A673 (cell line): ENCODE data around the gene ZBTB33. TPM values are rescaled to one million over a fixed set of nuclear protein-coding genes. Genes with fewer than 3 reads are reported as not detected.

Experiments used
- BruUV-seq: library from RNA; stranded (reverse); fragments of 400-500 nt; replicated peaks from 2 replicates; lab custom pipeline; 2021; lab: Mats Ljungman, UMichigan
- CTCF ChIA-PET: fragments of 300-600 bp; sonication (Branson Sonifier 250); formaldehyde crosslinking; loops from one replicate; lab custom pipeline; 2022; ENCODE audit warnings: antibody characterized with exemption; lab: Charles Lee
- POLR2A ChIA-PET: fragments of 300-600 bp; sonication (Branson Sonifier 250); formaldehyde crosslinking; loops from one replicate; lab custom pipeline; 2022; ENCODE audit warnings: antibody characterized with exemption; ENCODE audit not compliant: low non-redundant PET; lab: Charles Lee
- DNase-seq: peaks from one replicate; pipeline ENCODE4 v3.0.0-alpha.2; 2015; ENCODE audit warnings: low spot score
- H3K27ac ChIP-seq: fragments of 200-600 bp; sonication (generic); 2 replicates; pipeline ENCODE4 v1.5.1; 2016; ENCODE audit warnings: mixed run types, low read depth, mild to moderate bottlenecking, mixed read lengths, antibody characterized with exemption, low read length; ENCODE audit not compliant: poor library complexity, severe bottlenecking
- H3K27me3 ChIP-seq: fragments of 200-600 bp; sonication (generic); replicated peaks from 2 replicates; pipeline ENCODE4 v1.6.1; 2017; ENCODE audit warnings: mixed run types, low read depth, mild to moderate bottlenecking, mixed read lengths, antibody characterized with exemption, low read length; ENCODE audit not compliant: insufficient read depth, poor library complexity
- H3K36me3 ChIP-seq: fragments of 200-600 bp; sonication (generic); 2 replicates; pipeline ENCODE4 v1.6.1; 2016; ENCODE audit warnings: mixed run types, mild to moderate bottlenecking, mixed read lengths, antibody characterized with exemption, low read length; ENCODE audit not compliant: insufficient read depth, poor library complexity, severe bottlenecking
- H3K4me1 ChIP-seq: fragments of 200-600 bp; sonication (generic); 2 replicates; pipeline ENCODE4 v1.6.1; 2017; ENCODE audit warnings: mixed run types, mild to moderate bottlenecking, mixed read lengths, antibody characterized with exemption, low read length; ENCODE audit not compliant: insufficient read depth, poor library complexity, severe bottlenecking
- H3K4me3 ChIP-seq: fragments of 200-600 bp; sonication (generic); 2 replicates; pipeline ENCODE4 v1.5.1; 2016; ENCODE audit warnings: low read depth, mixed run types, mild to moderate bottlenecking, mixed read lengths, low read length; ENCODE audit not compliant: poor library complexity, severe bottlenecking
- H3K9me3 ChIP-seq: fragments of 200-600 bp; sonication (generic); 2 replicates; pipeline ENCODE4 v1.6.1; 2016; ENCODE audit warnings: mixed run types, low read depth, mild to moderate bottlenecking, mixed read lengths, antibody characterized with exemption, low read length; ENCODE audit not compliant: poor library complexity, severe bottlenecking
- CTCF ChIP-seq: fragments of 300-800, 200-600 bp; sonication (generic); conservative IDR thresholded peaks from 2 replicates; pipeline ENCODE4 v1.5.1; 2017; ENCODE audit warnings: low read depth, mild to moderate bottlenecking, antibody characterized with exemption, low read length, moderate library complexity, mixed read lengths
- EZH2 ChIP-seq: fragments of 200-600 bp; sonication (generic); IDR thresholded peaks from 2 replicates; pipeline ENCODE4 v1.6.1; 2017; ENCODE audit warnings: borderline replicate concordance, low read depth, mild to moderate bottlenecking, mixed read lengths, antibody characterized with exemption, low read length; ENCODE audit not compliant: poor library complexity, severe bottlenecking
- intact Hi-C: fragments of 100-400 bp; cut with micrococcal nuclease; formaldehyde crosslinking; loops from one replicate; pipeline ENCODE4 v1.10.0; 2022; ENCODE audit not compliant: unreplicated experiment
- total RNA-seq: library from RNA; stranded (reverse); gene quantifications from 2 replicates; pipeline ENCODE4 v1.2.3, GENCODE V29; 2021

The ZBTB33 gene
- total RNA-seq, 1 experiment from 2014 or later, result 18.2 TPM

- BruUV-seq, result no TSS peak
- no peak for DNase-seq
- no peak for TF ChIP-seq EZH2
- no peak for TF ChIP-seq CTCF
- no peaks in the 10 kb centered on the region for H3K4me1 ChIP-seq
- POLR2A ChIA-PET, result no interaction called here
- CTCF ChIA-PET, result no interaction called here
- no peaks in the 10 kb centered on the region for H3K36me3 ChIP-seq
- intact Hi-C loops, result no loop called here
- H3K27ac ChIP-seq, result no peak overlapping the region
- H3K9me3 ChIP-seq, result no peaks in the 10 kb centered on the region
- H3K27me3 ChIP-seq, result no peaks in the 10 kb centered on the region
- H3K4me3 ChIP-seq, result no peak overlapping the region
These were observed 44.0 kb downstream of the ZBTB33 start for GRCh38 chrX:120294651-120295050.

GRCh38 chrX:120297923-120298322 lies 47.3 kb downstream of the ZBTB33 start:
- Histone ChIP-seq H3K4me3 (no peak overlapping the region), H3K4me1 (no peaks in the 10 kb centered on the region), H3K27me3 (no peaks in the 10 kb centered on the region), H3K36me3 (no peaks in the 10 kb centered on the region), H3K27ac (no peak overlapping the region), H3K9me3 (no peaks in the 10 kb centered on the region)
- BruUV-seq, result no TSS peak
- CTCF ChIA-PET, result no interaction called here
- TF ChIP-seq EZH2 (no peak), CTCF (no peak)
- POLR2A ChIA-PET, result no interaction called here
- intact Hi-C loops, result no loop called here
- DNase-seq, result no peak

GRCh38 chrX:120299928-120300327 lies 49.3 kb downstream of the ZBTB33 start:
- Histone ChIP-seq H3K4me1 (no peaks in the 10 kb centered on the region), H3K36me3 (no peaks in the 10 kb centered on the region), H3K4me3 (no peak overlapping the region), H3K27me3 (no peaks in the 10 kb centered on the region), H3K9me3 (no peaks in the 10 kb centered on the region), H3K27ac (no peak overlapping the region)
- ChIA-PET POLR2A (no interaction called here), CTCF (no interaction called here)
- intact Hi-C loops, result no loop called here
- no TSS peak for BruUV-seq
- DNase-seq, result no peak
- TF ChIP-seq EZH2, result no peak
- TF ChIP-seq CTCF, result no peak
